Endothelial cell of umbilical vein (primary cell): Measurements from ENCODE around the gene EGLN1. TPM values are rescaled to one million over a fixed set of nuclear protein-coding genes. Genes with fewer than 3 reads are reported as not detected.

ENCODE experiments used
- BruUV-seq: library from RNA; stranded (reverse); fragments of 400-500 nt; replicated peaks from 2 replicates; lab custom pipeline; 2021; lab: Mats Ljungman, UMichigan
- CTCF ChIA-PET: fragments of 300-600, 350-600 bp; sonication (Branson Sonifier 250); formaldehyde crosslinking; loops from one replicate; lab custom pipeline; 2021; ENCODE audit warnings: antibody characterized with exemption, inconsistent platforms; lab: Charles Lee
- POLR2A ChIA-PET: fragments of 300-600, 350-600 bp; sonication (Branson Sonifier 250); formaldehyde crosslinking; loops from one replicate; lab custom pipeline; 2021; ENCODE audit warnings: antibody characterized with exemption, inconsistent platforms; lab: Charles Lee
- DNase-seq: peaks from one replicate; pipeline ENCODE4 v3.0.0-alpha.2; 2011; ENCODE audit warnings: low read depth, low spot score
- FAIRE-seq: peaks from 2 replicates; lab custom pipeline; 2011; peaks lifted over from hg19 to GRCh38; lab: Jason Lieb, UNC
- H2AFZ ChIP-seq: 2 replicates; pipeline ENCODE4 v1.6.0; 2012; ENCODE audit warnings: low read depth, low read length, control low read depth, inconsistent platforms
- H3K27ac ChIP-seq: 2 replicates; pipeline ENCODE4 v1.5.1; 2011; ENCODE audit warnings: low read depth, mild to moderate bottlenecking, control low read depth, low read length, moderate library complexity; ENCODE audit not compliant: insufficient read depth
- H3K27me3 ChIP-seq, 2 experiments: 2 replicates each; pipeline versions ENCODE4 v1.6.0 to v1.6.1; 2011; ENCODE audit warnings: low read length in 2 of 2, mixed read lengths in 1 of 2; ENCODE audit not compliant: control insufficient read depth in 2 of 2, insufficient read depth in 2 of 2
- H3K36me3 ChIP-seq, 2 experiments: 2 replicates in 1 of 2; 3 replicates in 1 of 2; pipeline ENCODE4 v1.5.1; 2011; ENCODE audit warnings: low read length in 2 of 2, mild to moderate bottlenecking in 1 of 2, moderate library complexity in 1 of 2; ENCODE audit not compliant: control insufficient read depth in 2 of 2, insufficient read depth in 2 of 2; ENCODE audit errors: extremely low read depth in 1 of 2
- H3K4me1 ChIP-seq: 3 replicates; pipeline ENCODE4 v1.5.1; 2011; ENCODE audit warnings: mild to moderate bottlenecking, low read length; ENCODE audit not compliant: control insufficient read depth, insufficient read depth; ENCODE audit errors: extremely low read depth
- H3K4me2 ChIP-seq: 2 replicates; pipeline ENCODE4 v1.6.1; 2011; ENCODE audit warnings: low read length, control low read depth, mixed read lengths; ENCODE audit not compliant: insufficient read depth
- H3K4me3 ChIP-seq, 3 experiments: fragments of 200-600 bp in 1 of 3; sonication (generic), shearing (Covaris generic) in 1 of 3; replicated peaks in 1 of 3; 2 replicates each; pipeline ENCODE4 v1.5.1; 2011 to 2016; ENCODE audit warnings: control low read depth in 3 of 3, low read length in 3 of 3, mild to moderate bottlenecking in 2 of 3, inconsistent platforms in 1 of 3, low read depth in 1 of 3, moderate library complexity in 1 of 3; ENCODE audit not compliant: insufficient read depth in 1 of 3
- H3K79me2 ChIP-seq: 2 replicates; pipeline ENCODE4 v1.6.0; 2012; ENCODE audit warnings: low read length, inconsistent platforms; ENCODE audit not compliant: control insufficient read depth, insufficient read depth
- H3K9ac ChIP-seq: replicated peaks from 2 replicates; pipeline ENCODE3; 2011; ENCODE audit warnings: low read length, control low read depth; ENCODE audit not compliant: insufficient read depth; ENCODE audit errors: extremely low read depth
- H3K9me1 ChIP-seq: replicated peaks from 3 replicates; pipeline ENCODE4 v1.6.0; 2011; ENCODE audit warnings: mild to moderate bottlenecking, low read length; ENCODE audit not compliant: control insufficient read depth, insufficient read depth; ENCODE audit errors: extremely low read depth
- H3K9me3 ChIP-seq: replicated peaks from 2 replicates; pipeline ENCODE4 v1.5.1; 2012; ENCODE audit warnings: low read length, inconsistent platforms; ENCODE audit not compliant: control insufficient read depth, insufficient read depth
- H4K20me1 ChIP-seq: replicated peaks from 2 replicates; pipeline ENCODE3; 2011; ENCODE audit warnings: mild to moderate bottlenecking, low read length; ENCODE audit not compliant: control insufficient read depth, insufficient read depth; ENCODE audit errors: extremely low read depth
- CTCF ChIP-seq, 2 donors: IDR thresholded peaks; 1 replicate in 1 of 2; 2 replicates in 1 of 2; pipeline ENCODE4 v1.5.1; 2011; ENCODE audit warnings: low read length in 2 of 2, mild to moderate bottlenecking in 2 of 2, moderate library complexity in 2 of 2, control low read depth in 1 of 2, inconsistent platforms in 1 of 2, low read depth in 1 of 2; ENCODE audit not compliant: insufficient read depth in 1 of 2; ENCODE audit errors: extremely low read depth in 1 of 2
- EZH2 ChIP-seq: IDR thresholded peaks from 2 replicates; pipeline ENCODE4 v1.6.1; 2012; ENCODE audit warnings: borderline replicate concordance, low read depth, mild to moderate bottlenecking, moderate library complexity, low read length, inconsistent platforms; ENCODE audit not compliant: severe bottlenecking
- FOS ChIP-seq: IDR thresholded peaks from 2 replicates; pipeline ENCODE4 v1.6.1; 2011; ENCODE audit warnings: mild to moderate bottlenecking, low read length, moderate library complexity, borderline replicate concordance; ENCODE audit not compliant: insufficient read depth
- GATA2 ChIP-seq: IDR thresholded peaks from 2 replicates; pipeline ENCODE4 v1.7.0; 2011; ENCODE audit warnings: low read depth, mild to moderate bottlenecking, moderate library complexity, mixed read lengths, low read length; ENCODE audit not compliant: insufficient read length, insufficient read depth
- JUN ChIP-seq: IDR thresholded peaks from 2 replicates; pipeline ENCODE4 v1.6.1; 2011; ENCODE audit warnings: borderline replicate concordance, low read depth; ENCODE audit not compliant: insufficient read length, insufficient read depth
- MYC ChIP-seq: IDR thresholded peaks from one replicate; pipeline ENCODE4 v1.6.1; 2011; ENCODE audit warnings: mild to moderate bottlenecking, low read depth, low read length
- POLR2A ChIP-seq: IDR thresholded peaks from 2 replicates; pipeline ENCODE4 v1.6.1; 2012; ENCODE audit warnings: low read depth, mild to moderate bottlenecking, control low read depth, low read length
- POLR2AphosphoS5 ChIP-seq: IDR thresholded peaks from 2 replicates; pipeline ENCODE4 v1.6.1; 2012; ENCODE audit warnings: low read depth, mild to moderate bottlenecking, control low read depth, low read length, moderate library complexity; ENCODE audit not compliant: insufficient read depth
- dilution Hi-C: fragments of 300-500 bp; cut with MboI; formaldehyde crosslinking; loops from one replicate; pipeline ENCODE4 v1.15.0; 2019; ENCODE audit warnings: low sequenced_read_pairs; ENCODE audit not compliant: extremely low pct_ligation_motif_present
- intact Hi-C: fragments of 100-400 bp; cut with micrococcal nuclease; formaldehyde crosslinking; loops from one replicate; pipeline ENCODE4 v1.10.0; 2022
- polyA plus RNA-seq, 4 experiments: library from polyadenylated mRNA; depleted of rRNA in 3 of 4; stranded (reverse) in 3 of 4; unstranded in 1 of 4; fragments of >200 nt; gene quantifications; 2 replicates each; pipeline versions ENCODE4 v1.2.1 to v1.2.3, GENCODE V29; 2011 to 2012; ENCODE audit warnings: missing spikeins in 1 of 4
- total RNA-seq: library from RNA; stranded (reverse); gene quantifications from 2 replicates; pipeline ENCODE4 v1.2.3, GENCODE V29; 2021
- TF ChIP-seq, protein P1 (sequence below): IDR thresholded peaks from 2 replicates; pipeline ENCODE4 v1.6.1; 2011; ENCODE audit not compliant: insufficient read depth, insufficient read length

The EGLN1 gene
- total and polyA plus RNA-seq, 2 donors (not counting 3 experiments of a cell fraction or from before 2014, with no cell fraction given): 13.7 to 38.1 TPM

GRCh38 chr1:231362325-231362724 lies 59.8 kb downstream of the EGLN1 start:
- FAIRE-seq (no peak), DNase-seq (no peak)
- H4K20me1 ChIP-seq: no peaks in the 10 kb centered on the region
- no peak overlapping the region for H3K9ac ChIP-seq
- no TSS peak for BruUV-seq
- TF ChIP-seq CTCF (IDR thresholded peaks at IDR 0.05; ENCODE audit: extremely low read depth in 1 of 2, insufficient read depth in 1 of 2, low read depth in 1 of 2, low read length in 2 of 2) (no peak), MYC (no peak), JUN (no peak), POLR2AphosphoS5 (no peak), FOS (no peak), POLR2A (no peak), EZH2 (no peak), GATA2 (no peak)
- TF ChIP-seq, protein P1, sequence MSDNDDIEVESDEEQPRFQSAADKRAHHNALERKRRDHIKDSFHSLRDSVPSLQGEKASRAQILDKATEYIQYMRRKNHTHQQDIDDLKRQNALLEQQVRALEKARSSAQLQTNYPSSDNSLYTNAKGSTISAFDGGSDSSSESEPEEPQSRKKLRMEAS: no peak
- intact Hi-C loops (no loop called here), dilution Hi-C loops (no loop called here)
- H3K79me2 ChIP-seq: no peaks in the 10 kb centered on the region
- no peak overlapping the region for H3K4me3 ChIP-seq
- H3K4me1 ChIP-seq: peaks cover 4% of the 10 kb centered on the region
- POLR2A ChIA-PET: no interaction called here
- H3K9me1 ChIP-seq: no peaks in the 10 kb centered on the region
- CTCF ChIA-PET: interaction anchor here (0.6 to 3.6 kb wide), 9 partner anchors 10 to 222 kb away, joined by 3 to 19 read pairs (median 4); partner anchors contain the start of gene EXOC8
- no peaks in the 10 kb centered on the region for H3K27me3 ChIP-seq
- H3K9me3 ChIP-seq: no peaks in the 10 kb centered on the region
- no peak overlapping the region for H3K4me2 ChIP-seq
- H3K27ac ChIP-seq: no peak overlapping the region
- no peak overlapping the region for H2AFZ ChIP-seq
- peaks cover 0 to under 1% of the 10 kb centered on the region in 2 experiments for H3K36me3 ChIP-seq
